ENCODE data around the gene SMAP1.

The SMAP1 gene

GRCh38 chr6:70633870-70634269, 33.8 kb upstream of the SMAP1 start:
- ChIA-PET CTCF (no interaction called here), POLR2A (no interaction called here)
- DNase-seq (ENCODE audit: low read depth, low spot score) = no peak
- no peak overlapping the region for H3K4me3 ChIP-seq (ENCODE audit: low read depth, low read length)
- no peak for TF ChIP-seq CTCF (IDR thresholded peaks at IDR 0.05; ENCODE audit: insufficient read depth, low read length, missing control alignments)

DNA sequence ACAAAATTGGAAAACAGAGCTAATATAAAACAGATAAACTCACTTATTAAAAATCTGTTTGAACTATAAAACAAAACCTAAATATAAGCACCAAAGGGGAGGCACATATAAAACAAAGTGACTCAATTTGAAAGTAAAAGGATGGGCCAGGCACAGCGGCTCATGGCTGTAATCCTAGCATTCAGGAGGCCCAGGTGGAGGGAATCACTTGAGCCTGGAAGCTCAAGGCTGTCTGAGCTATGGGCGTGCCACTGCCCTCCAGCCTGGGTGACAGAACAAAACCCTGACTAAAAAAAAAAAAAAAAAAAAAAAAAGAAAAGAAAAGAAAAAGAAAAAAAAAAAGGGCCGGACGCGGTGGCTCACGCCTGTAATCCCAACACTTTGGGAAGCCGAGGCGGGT, 31.1 kb upstream of the SMAP1 start:
- no peak for DNase-seq (ENCODE audit: low read depth, low spot score)
- TF ChIP-seq CTCF (IDR thresholded peaks at IDR 0.05; ENCODE audit: insufficient read depth, low read length, missing control alignments) = no peak
- H3K4me3 ChIP-seq (ENCODE audit: low read depth, low read length) = no peak overlapping the region
- ChIA-PET POLR2A (no interaction called here), CTCF (no interaction called here)

DNA sequence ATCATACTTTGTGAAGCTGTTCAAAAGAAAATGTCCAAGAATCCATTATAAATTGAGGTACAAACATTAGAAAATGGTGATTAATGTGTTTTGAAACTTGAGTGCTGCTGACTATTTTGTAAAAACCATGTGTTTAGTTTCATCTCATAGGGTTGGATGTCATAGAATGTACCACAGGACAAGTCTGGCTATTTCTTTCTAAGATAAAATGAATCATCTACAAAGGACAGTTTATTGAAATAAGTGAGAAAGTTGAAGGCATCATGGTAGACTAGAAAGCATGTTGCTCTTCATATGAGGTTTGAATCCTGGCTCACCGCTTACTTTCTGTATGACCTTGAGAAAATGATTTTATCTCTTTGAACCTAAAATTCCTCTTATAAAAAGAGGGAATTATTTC, 29.2 kb upstream of the SMAP1 start:
- no peak for TF ChIP-seq CTCF (IDR thresholded peaks at IDR 0.05; ENCODE audit: insufficient read depth, low read length, missing control alignments)
- DNase-seq (ENCODE audit: low read depth, low spot score) = no peak
- CTCF ChIA-PET = no interaction called here
- no peak overlapping the region for H3K4me3 ChIP-seq (ENCODE audit: low read depth, low read length)
- POLR2A ChIA-PET = no interaction called here

GRCh38 chr6:70651326-70651905, 16.3 kb upstream of the SMAP1 start:
- TF ChIP-seq CTCF (IDR thresholded peaks at IDR 0.05; ENCODE audit: insufficient read depth, low read length, missing control alignments) = no peak
- H3K4me3 ChIP-seq (ENCODE audit: low read depth, low read length) = no peak overlapping the region
- no peak for DNase-seq (ENCODE audit: low read depth, low spot score)
- POLR2A ChIA-PET = no interaction called here
- CTCF ChIA-PET = no interaction called here

DNA sequence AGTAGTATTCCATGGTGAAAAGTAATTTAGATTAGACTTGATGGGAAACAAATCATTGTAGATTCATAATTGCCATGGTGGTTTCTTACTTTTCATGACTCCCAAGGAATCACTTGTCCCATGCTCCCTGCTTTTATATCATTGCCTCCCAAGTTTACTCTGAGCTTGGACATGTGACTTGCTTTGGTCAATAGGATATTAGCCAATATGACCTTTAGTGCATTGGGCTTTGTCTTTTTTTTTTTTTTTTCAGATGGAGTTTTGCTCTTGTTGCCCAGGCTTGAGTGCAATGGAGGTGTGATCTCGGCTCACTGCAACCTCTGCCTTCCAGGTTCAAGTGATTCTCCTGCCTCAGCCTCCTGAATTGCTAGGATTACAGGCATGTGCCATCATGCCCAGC, 15.5 kb upstream of the SMAP1 start:
- no peak overlapping the region for H3K4me3 ChIP-seq (ENCODE audit: low read depth, low read length)
- ChIA-PET CTCF (no interaction called here), POLR2A (no interaction called here)
- no peak for TF ChIP-seq CTCF (IDR thresholded peaks at IDR 0.05; ENCODE audit: insufficient read depth, low read length, missing control alignments)
- no peak for DNase-seq (ENCODE audit: low read depth, low spot score)

GRCh38 chr6:70657706-70658105, 10.0 kb upstream of the SMAP1 start:
- TF ChIP-seq CTCF (IDR thresholded peaks at IDR 0.05; ENCODE audit: insufficient read depth, low read length, missing control alignments) = no peak
- POLR2A ChIA-PET = no interaction called here
- no peak overlapping the region for H3K4me3 ChIP-seq (ENCODE audit: low read depth, low read length)
- CTCF ChIA-PET = interaction anchor here (1.4 kb wide), 1 partner anchor 49 kb away, joined by 3 read pairs; no protein-coding TSS in a partner anchor
- DNase-seq (ENCODE audit: low read depth, low spot score) = no peak

Data from AG04449 (cell line).